ENCODE data around the gene TCF7L1.
A peak's percentile ranks its signal among the peaks of the same experiment; 100 is the strongest.

TCF7L1 gene

DNA sequence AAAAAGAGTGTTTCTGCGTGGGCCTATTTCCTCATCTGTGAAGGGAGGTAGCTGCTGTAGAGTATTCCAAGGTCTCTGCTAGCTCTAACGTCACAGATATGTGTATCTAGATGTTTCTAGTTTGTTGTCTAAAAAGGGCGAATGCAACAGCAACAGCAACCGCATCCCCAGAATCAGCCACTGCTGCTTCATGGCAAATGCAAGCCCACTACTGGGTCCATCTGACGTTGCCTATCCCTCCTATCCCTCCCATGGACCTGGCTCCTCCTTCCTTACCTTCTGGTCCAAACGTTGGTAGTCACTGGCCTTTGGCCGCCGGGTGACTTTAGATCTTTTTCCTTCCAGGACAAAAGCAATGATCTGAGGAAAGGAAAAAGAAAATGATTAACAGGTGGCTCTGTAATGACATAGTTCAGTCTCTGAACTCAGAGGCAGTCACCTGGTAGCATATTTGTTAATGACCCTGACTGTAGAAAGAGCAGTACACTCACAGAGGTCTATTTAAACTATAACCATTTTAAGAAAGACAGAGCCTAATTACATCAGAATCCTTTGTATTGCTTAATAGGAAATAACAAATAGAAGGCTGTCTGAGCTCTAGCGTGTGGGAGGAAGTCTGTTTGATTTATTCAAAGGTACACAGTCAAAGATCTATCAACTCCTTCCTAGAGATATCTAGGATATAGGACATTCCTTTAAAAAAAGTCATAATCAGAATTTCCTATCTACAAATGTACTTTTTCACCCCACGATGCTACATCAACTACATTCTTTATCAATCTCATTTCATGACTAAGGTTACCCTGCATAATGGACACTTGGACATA, 191.7 kb downstream of the TCF7L1 start:
- H3K4me3 ChIP-seq (ENCODE audit: control insufficient read depth, low read depth, low read length): peak overlapping the region; percentile 91
- DNase-seq (ENCODE audit: low read depth): no peak
- TF ChIP-seq, protein P1, sequence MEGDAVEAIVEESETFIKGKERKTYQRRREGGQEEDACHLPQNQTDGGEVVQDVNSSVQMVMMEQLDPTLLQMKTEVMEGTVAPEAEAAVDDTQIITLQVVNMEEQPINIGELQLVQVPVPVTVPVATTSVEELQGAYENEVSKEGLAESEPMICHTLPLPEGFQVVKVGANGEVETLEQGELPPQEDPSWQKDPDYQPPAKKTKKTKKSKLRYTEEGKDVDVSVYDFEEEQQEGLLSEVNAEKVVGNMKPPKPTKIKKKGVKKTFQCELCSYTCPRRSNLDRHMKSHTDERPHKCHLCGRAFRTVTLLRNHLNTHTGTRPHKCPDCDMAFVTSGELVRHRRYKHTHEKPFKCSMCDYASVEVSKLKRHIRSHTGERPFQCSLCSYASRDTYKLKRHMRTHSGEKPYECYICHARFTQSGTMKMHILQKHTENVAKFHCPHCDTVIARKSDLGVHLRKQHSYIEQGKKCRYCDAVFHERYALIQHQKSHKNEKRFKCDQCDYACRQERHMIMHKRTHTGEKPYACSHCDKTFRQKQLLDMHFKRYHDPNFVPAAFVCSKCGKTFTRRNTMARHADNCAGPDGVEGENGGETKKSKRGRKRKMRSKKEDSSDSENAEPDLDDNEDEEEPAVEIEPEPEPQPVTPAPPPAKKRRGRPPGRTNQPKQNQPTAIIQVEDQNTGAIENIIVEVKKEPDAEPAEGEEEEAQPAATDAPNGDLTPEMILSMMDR (IDR thresholded peaks at IDR 0.05; ENCODE audit: control insufficient read depth, insufficient read depth, low read depth, low read length, missing control alignments): no peak

DNA sequence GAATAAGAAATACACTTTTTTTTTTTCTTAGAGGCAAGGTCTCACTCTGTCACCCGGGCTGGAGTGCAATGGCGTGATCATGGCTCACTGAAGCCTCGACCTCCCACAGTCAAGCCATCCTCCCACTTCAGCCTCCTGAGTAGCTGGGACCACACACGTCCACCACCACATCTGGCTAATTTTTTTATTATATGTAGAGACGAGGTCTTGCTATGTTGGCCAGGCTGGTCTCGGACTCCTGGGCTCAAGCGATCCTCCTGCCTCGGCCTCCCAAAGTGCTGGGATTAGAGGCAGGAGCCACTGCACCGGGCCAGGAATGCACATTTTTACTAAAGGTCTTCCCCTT, 192.2 kb downstream of the TCF7L1 start:
- DNase-seq (ENCODE audit: low read depth): no peak
- H3K4me3 ChIP-seq (ENCODE audit: control insufficient read depth, low read depth, low read length): peak overlapping the region; percentile 91
- TF ChIP-seq, protein P1 (IDR thresholded peaks at IDR 0.05; ENCODE audit: control insufficient read depth, insufficient read depth, low read depth, low read length, missing control alignments): no peak

DNA sequence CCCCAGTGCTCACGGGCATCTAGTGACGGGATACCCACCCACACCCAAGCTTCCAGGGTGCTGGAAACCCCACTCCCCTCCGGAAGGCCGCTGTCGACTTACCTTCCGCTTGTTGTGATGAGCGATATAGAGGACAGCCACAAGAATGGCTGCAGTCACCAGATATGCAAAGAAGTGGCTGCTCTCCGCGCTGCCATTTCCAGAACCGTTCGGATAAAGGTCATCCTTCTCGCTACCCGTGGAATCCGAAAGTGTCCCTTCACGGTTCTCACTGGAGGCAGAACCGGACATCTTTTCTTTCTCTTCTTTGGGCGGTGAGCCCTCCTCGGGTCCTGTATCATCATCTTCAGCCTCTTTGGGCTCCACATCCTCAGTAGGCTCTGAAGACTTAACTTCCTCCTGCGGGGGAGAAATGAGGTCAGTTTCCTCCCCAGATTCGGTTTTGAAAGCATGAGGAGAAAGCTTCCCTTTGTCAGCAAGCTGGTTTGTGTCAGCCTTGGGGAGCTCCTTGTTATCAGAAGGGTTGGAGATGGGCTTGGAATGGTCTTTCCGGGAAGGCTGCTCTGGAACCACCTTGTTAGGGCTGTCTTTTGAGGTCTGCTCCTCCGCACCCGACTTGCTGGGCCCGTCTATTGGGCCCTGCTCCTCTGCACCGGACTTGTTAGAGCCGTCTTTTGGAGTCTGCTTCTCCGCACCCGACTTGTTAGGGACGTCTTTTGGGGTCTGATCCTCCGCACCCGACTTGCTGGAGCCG, 193.4 kb downstream of the TCF7L1 start:
- H3K4me3 ChIP-seq (ENCODE audit: control insufficient read depth, low read depth, low read length): peak overlapping the region; percentile 91
- DNase-seq (ENCODE audit: low read depth): no peak
- TF ChIP-seq, protein P1 (IDR thresholded peaks at IDR 0.05; ENCODE audit: control insufficient read depth, insufficient read depth, low read depth, low read length, missing control alignments): no peak

DNA sequence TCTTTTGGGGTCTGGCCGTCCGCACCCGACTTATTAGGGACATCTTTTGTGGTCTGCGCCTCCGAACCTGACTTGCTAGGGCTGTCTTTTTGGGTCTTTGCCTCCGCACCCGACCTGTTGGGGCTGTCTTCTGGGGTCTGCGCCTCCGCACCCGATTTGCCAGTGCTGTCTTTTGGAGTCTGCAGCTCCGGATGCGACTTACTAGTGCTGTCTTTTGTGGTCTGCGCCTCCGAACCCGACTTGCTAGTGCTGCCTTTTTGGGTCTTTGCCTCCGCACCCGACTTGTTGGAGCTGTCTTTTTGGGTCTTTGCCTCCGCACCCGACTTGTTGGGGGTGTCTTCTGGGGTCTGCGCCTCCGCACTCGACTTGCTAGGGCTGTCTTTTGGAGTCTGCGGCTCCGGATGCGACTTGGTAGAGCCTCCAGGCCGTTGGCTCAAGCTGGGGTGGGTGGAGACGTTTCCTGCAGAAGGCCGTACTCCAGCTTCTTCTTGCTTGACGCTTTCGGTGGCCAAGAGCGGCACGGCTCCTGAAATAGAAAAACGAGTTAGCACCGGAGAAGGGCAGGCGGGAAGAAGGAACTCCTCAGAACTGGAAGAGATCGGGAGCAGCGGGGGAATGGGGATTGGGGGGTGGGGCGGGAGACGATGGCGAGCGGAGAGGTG, 194.1 kb downstream of the TCF7L1 start:
- DNase-seq (ENCODE audit: low read depth): no peak
- TF ChIP-seq, protein P1 (IDR thresholded peaks at IDR 0.05; ENCODE audit: control insufficient read depth, insufficient read depth, low read depth, low read length, missing control alignments): no peak

DNA sequence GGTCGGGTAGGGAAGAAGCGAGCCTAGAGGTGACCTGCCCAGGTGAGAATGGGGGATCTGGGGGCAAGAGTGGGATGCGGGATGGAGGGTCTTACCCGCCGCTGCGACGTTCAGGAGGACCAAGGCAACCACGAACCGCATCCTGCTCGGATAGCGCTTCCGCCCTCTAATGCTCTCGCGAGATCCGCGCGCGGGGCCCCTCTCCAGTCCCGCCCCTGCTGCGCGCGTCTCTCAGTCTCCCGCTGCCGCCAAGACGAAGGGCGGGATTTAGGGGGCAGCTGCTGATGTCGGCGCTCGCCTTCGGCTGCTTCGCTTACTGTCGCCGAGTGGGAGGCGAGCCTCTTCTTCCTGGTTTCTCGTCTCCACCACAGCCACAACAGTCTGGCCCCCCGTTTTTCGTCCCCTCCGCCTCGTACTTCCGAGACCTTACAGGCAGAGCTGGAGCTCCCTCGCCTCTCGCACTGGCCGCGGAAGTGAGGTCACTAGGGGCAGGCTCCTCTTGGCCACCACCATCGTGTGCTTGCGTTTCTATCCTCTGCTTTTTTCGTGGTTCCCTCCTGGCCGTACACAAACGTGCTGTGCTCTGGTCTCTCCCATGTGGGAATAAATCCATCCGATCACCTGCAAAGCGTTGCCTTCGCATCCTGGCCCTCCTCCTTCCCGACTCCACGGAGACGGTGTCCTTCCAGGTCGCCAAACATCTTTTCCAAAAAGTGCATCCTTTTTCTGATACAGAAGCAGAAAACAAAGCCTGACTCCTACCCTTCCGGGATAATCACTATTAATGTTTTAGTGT, 194.8 kb downstream of the TCF7L1 start, which contains the start of gene TGOLN2:
TGOLN2 (minus strand) TSS at position 168 of the 796 bp plus-strand sequence; CDS start at position 141, 27 bp downstream.
- no peak for DNase-seq (ENCODE audit: low read depth)
- peak within 1 kb of the TSS; percentile 91 for H3K4me3 ChIP-seq (ENCODE audit: control insufficient read depth, low read depth, low read length)
- TF ChIP-seq, protein P1 (IDR thresholded peaks at IDR 0.05; ENCODE audit: control insufficient read depth, insufficient read depth, low read depth, low read length, missing control alignments): no peak

More for the DNA sequence above, 194.1 kb downstream of the TCF7L1 start:
- H3K4me3 ChIP-seq (ENCODE audit: control insufficient read depth, low read depth, low read length): peak overlapping the region; percentile 91
